Left ventricle myocardium inferior (tissue), 1 donor: ENCODE measurements around the gene PLEKHJ1. TPM values are rescaled to one million over a fixed set of nuclear protein-coding genes. Genes with fewer than 3 reads are reported as not detected.

Experiments used
- DNase-seq: peaks from one replicate; pipeline ENCODE4 v3.0.0-alpha.2; 2020
- H3K27ac ChIP-seq: fragments of 200-600 bp; replicated peaks from 2 replicates; pipeline ENCODE4 v1.8.0; 2021
- H3K27me3 ChIP-seq: fragments of 200-600 bp; 2 replicates; pipeline ENCODE4 v1.8.0; 2021; ENCODE audit warnings: low read depth
- H3K36me3 ChIP-seq: fragments of 200-600 bp; 2 replicates; pipeline ENCODE4 v1.8.0; 2021
- H3K4me1 ChIP-seq: fragments of 200-600 bp; 2 replicates; pipeline ENCODE4 v1.8.0; 2021
- H3K4me3 ChIP-seq: fragments of 200-600 bp; 2 replicates; pipeline ENCODE4 v1.8.0; 2021; ENCODE audit warnings: mild to moderate bottlenecking, moderate library complexity
- H3K9me3 ChIP-seq: fragments of 200-600 bp; replicated peaks from 2 replicates; pipeline ENCODE4 v1.8.0; 2021
- CTCF ChIP-seq: fragments of 200-600 bp; IDR thresholded peaks from 2 replicates; pipeline ENCODE4 v1.8.0; 2021; ENCODE audit warnings: antibody characterized with exemption, mild to moderate bottlenecking, borderline replicate concordance
- intact Hi-C: fragments of 100-400 bp; cut with micrococcal nuclease; formaldehyde crosslinking; loops from one replicate; pipeline ENCODE4 v1.11.0; 2022
- total RNA-seq: library from RNA; stranded (reverse); fragmentation: NEBNext Ultra II Directional; extraction: Animal tissue kit (Norgen Biotek cat#: 25700); gene quantifications from one replicate; pipeline ENCODE4 v1.2.1, GENCODE V29; 2021
- donor health status: DM: no; HTN: yes; CAD: no; lungs with severe emphysema.

PLEKHJ1 gene
- total RNA-seq, 1 donor from 2014 or later = 47.8 TPM

- Histone ChIP-seq H3K9me3 (no peaks in the 10 kb centered on the region), H3K27ac (no peak overlapping the region), H3K27me3 (no peaks in the 10 kb centered on the region), H3K36me3 (peaks cover 14% of the 10 kb centered on the region), H3K4me3 (peak overlapping the region; percentile 98), H3K4me1 (peaks cover 94% of the 10 kb centered on the region)
- intact Hi-C loops = no loop called here
- TF ChIP-seq CTCF = no peak
- no peak for DNase-seq
Measured at GRCh38 chr19:2237869-2238153, 1.7 kb upstream of the PLEKHJ1 start.

- Histone ChIP-seq H3K9me3 (no peaks in the 10 kb centered on the region), H3K27ac (peak overlapping the region; percentile 100), H3K4me1 (peaks cover 90% of the 10 kb centered on the region), H3K36me3 (peaks cover 16% of the 10 kb centered on the region), H3K4me3 (peak overlapping the region; percentile 98), H3K27me3 (no peaks in the 10 kb centered on the region)
- TF ChIP-seq CTCF = no peak
- intact Hi-C loops = no loop called here
- no peak for DNase-seq
Measured at GRCh38 chr19:2237051-2237868, 1.1 kb upstream of the PLEKHJ1 start.

- peaks cover 16% of the 10 kb centered on the region for H3K36me3 ChIP-seq
- TF ChIP-seq CTCF = no peak
- DNase-seq = no peak
- peak overlapping the region; percentile 100 for H3K27ac ChIP-seq
- H3K27me3 ChIP-seq = no peaks in the 10 kb centered on the region
- intact Hi-C loops = no loop called here
- peak overlapping the region; percentile 98 for H3K4me3 ChIP-seq
- H3K4me1 ChIP-seq = peaks cover 88% of the 10 kb centered on the region
- H3K9me3 ChIP-seq = no peaks in the 10 kb centered on the region
Measured at GRCh38 chr19:2236064-2236313, 140 bp downstream of the PLEKHJ1 start.

GRCh38 chr19:2235381-2236063, 607 bp downstream of the PLEKHJ1 start:
- Histone ChIP-seq H3K4me1 (peaks cover 85% of the 10 kb centered on the region), H3K9me3 (no peaks in the 10 kb centered on the region), H3K4me3 (peak overlapping the region; percentile 98), H3K36me3 (peaks cover 16% of the 10 kb centered on the region), H3K27ac (peak overlapping the region; percentile 100), H3K27me3 (no peaks in the 10 kb centered on the region)
- DNase-seq = peak; percentile 42
- intact Hi-C loops = no loop called here
- TF ChIP-seq CTCF = no peak

GRCh38 chr19:2234996-2235380, 1.1 kb downstream of the PLEKHJ1 start:
- no peak for DNase-seq
- Histone ChIP-seq H3K4me3 (peak overlapping the region; percentile 98), H3K4me1 (peaks cover 80% of the 10 kb centered on the region), H3K9me3 (no peaks in the 10 kb centered on the region), H3K27me3 (no peaks in the 10 kb centered on the region), H3K27ac (peak overlapping the region; percentile 100), H3K36me3 (peaks cover 22% of the 10 kb centered on the region)
- TF ChIP-seq CTCF = no peak
- intact Hi-C loops = no loop called here
